NOMO-1 treated with dmso at 0.1 percent for 144 hours (cell line): Measurements from ENCODE around the gene CFAP69.
"Not testable (repeated sequence)": the region's sequence is repeated elsewhere in the genome, so short reads cannot be mapped to it uniquely, and the experiment has no call there.

Source experiments
- DNase-seq: peaks from one replicate; lab custom pipeline; 2025; ENCODE audit not compliant: unreplicated experiment; lab: John Stamatoyannopoulos, UW

CFAP69 gene

DNA sequence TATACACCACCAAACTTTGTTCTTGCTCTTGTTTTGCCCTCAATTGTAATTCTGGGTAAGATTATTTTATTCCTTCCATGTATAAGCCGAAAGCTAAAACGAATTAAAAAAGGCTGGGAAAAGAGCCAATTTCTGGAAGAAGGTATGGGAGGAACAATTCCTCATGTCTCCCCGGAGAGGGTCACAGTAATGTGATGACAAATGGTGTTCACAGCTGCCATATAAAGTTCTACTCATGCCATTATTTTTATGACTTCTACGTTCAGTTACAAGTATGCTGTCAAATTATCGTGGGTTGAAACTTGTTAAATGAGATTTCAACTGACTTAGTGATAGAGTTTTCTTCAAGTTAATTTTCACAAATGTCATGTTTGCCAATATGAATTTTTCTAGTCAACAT, 12.5 kb upstream of the CFAP69 start:
- DNase-seq, result no peak

DNA sequence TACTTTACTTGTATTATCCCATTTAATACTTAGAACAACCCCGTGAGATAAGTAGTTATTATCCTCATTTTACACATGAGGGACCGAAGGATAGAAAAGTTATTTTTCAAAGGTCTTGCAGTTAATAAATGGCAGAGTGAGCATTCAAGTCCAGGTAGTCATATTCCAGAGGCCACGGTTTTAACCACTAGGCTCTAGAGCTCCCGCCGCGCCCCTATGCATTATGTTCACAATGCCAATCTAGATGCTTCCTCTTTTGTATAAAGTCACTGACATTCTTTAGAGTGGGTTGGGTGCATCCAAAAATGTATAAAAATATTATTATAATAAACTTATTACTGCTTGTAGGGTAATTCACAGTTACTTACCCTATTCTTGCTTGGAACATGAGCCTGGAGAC, 11.4 kb upstream of the CFAP69 start:
- no peak for DNase-seq

- DNase-seq, result no peak
Observed at GRCh38 chr7:90236721-90237289, 8.2 kb upstream of the CFAP69 start.

DNA sequence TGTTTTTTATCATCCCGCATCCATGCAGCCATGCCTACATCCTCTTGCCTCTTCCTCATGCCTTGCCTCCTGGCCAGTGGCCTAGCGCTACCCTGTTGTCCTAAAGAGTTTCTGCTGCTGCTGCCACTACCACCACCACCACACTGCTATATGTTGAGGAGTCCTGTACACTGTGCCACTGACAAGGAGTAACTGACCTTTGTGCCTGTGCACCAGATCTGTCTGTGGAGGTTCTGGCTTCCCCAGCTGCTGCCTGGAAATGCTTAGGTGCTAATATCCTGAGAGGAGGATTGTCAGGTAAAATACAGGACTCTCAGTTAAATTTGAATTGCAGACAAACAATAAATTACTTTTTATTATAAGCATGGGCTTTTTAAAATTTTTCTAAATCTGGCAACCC, 7.0 kb upstream of the CFAP69 start:
- DNase-seq, result no peak

DNA sequence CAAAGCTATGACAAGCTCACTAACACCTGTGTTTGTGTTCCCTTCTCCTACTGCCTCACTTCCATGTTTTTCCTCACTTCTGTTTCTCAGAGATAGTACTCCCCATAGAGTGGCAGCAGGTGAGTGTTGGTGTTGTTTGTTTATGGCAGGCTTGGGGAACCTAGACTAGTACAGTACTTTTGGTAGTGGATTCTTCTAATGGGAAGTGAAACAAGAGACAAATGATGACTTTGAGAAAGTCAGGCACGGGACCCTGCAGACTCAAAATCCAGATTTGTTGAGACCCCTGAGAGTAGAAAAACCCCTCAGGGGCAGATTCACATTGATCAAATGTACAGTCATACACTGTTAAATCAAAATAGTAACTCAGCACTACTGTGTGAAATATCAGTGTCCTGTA, 6.4 kb upstream of the CFAP69 start:
- DNase-seq, result no peak

GRCh38 chr7:90239050-90239449, 5.9 kb upstream of the CFAP69 start:
- no peak for DNase-seq

- DNase-seq, result no peak
Observed at GRCh38 chr7:90239625-90240228, 5.2 kb upstream of the CFAP69 start.

- peak; percentile 66 for DNase-seq
Observed at GRCh38 chr7:90242369-90243168, 2.4 kb upstream of the CFAP69 start.

GRCh38 chr7:90243556-90243955, 1.4 kb upstream of the CFAP69 start:
- no peak for DNase-seq

- DNase-seq, result no peak
Observed at GRCh38 chr7:90244565-90244908, 437 bp upstream of the CFAP69 start.

DNA sequence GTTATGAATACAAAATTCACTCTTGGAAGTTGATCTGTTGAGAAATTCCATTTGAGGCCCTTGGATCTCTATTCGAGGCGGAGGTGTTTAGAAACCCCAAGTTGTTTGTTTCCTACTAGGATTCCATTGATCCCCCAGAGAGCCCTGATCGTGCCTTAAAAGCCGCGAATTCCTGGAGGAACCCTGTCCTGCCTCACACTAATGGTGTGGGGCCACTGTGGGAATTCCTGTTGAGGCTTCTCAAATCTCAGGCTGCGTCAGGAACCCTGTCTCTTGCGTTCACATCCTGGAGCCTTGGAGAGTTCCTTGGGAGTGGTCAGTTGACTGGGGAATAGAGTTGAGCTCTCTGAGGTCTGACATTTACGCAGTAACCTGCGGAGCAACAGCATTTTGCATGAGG, 1.2 kb downstream of the CFAP69 start:
- DNase-seq, result no peak

DNA sequence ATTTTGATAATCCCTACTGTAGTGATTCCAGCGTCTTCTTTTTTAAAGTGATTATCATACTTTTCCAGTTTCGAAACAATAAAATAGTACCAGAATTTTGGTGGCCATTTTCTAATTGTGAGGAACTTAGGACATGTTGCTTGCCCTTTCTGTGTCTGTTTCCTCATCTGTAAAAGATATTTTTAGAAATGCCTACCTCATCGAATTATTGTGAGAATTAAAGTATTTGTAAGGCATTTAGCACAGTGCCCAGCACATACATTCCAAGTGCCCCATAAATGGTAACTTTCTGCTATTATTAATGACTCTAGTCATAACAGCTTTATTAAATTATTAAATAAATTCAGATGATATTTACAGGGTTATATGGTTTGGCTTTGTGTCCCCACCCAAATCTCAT, 3.7 kb downstream of the CFAP69 start:
- no peak for DNase-seq

DNA sequence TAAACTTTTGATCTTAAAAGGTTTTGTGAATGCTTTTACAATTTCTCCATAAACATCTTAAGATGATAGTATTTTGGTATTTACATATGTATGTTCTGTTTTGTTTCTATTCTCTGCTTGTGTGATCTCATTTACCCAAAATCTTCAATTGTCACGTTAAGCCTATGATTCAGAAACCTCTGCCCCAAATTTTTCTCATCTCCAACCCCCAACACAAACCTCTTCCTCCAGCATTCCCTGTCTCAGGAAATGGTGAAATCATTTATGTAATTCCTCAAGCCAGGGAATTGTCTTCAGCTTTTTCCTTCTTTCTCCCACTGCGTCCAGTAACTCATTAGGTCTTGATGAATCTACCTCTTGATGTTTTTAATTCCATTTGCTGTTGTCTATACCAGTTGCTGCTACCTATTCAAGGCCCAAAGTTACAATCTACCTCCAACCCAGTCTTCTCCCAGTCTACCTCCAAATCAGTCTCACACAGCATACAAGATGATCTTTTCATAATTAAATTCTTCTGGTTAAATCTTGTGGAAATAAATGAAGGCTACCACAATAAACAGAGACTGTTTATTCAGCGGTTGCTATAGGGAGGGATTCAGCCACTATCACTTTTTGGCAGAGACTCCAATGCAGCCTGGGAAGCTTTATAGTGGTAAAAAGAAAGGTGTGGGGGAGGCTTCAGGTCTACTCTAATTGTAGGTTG, 5.8 kb downstream of the CFAP69 start:
- no peak for DNase-seq

GRCh38 chr7:90251304-90251635, 6.3 kb downstream of the CFAP69 start:
- no peak for DNase-seq

DNA sequence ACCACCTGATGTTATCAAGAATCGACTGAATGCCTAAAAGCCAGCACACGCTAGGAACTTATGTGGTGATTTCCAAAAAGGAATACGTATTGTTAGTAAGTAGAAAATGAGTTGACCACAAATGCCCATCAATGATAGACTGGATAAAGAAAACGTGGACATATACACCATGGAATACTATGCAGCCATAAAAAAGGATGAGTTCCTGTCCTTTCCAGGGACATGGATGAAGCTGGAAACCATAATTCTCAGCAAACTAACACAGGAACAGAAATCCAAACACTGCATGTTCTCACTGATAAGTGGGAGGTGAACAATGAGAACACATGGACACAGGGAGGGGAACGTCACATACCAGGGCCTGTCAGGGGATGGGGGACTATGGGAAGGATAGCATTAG, 11.0 kb downstream of the CFAP69 start:
- not testable (repeated sequence) for DNase-seq

- DNase-seq, result no peak
Observed at GRCh38 chr7:90256778-90257177, 11.8 kb downstream of the CFAP69 start.

DNA sequence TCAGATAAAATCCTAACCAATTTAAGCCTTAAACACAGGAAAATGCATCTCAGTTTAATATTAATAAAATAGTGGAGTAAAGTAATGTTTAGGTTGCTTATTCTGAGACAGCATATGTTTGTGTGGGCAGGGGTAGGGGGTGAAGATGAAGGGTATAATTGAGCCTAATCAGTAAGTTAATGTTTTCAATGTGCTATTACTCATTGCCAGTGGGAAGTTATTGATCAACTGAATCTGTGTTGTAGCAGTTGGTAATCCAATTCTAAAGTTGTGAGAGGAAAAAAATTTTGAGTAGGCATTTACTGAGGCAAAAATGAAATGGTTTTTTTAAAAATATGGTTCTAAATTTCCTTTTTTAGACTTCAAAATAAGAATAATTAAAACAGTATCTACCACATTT, 16.5 kb downstream of the CFAP69 start:
- no peak for DNase-seq

GRCh38 chr7:90262438-90262837, 17.5 kb downstream of the CFAP69 start:
- no peak for DNase-seq

DNA sequence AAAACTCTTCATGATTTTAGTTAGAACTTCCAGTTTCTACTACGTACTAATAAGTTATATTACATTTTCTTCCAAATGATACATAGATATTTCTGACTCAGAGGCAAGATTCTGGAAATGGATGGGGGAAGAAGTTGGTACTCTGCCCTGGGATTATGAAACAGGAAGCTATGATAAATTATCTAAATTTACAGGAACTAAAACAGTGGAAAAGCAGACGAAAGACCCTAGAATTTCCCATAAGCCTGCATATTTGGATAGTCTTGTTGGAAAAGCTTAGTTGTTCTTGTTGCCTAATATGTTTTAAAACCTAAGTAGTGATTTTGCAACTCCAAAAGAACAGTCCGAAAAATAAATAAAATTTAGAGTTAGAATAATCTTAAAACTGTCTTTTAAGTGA, 21.8 kb downstream of the CFAP69 start:
- DNase-seq, result peak; percentile 9

- DNase-seq, result no peak
Observed at GRCh38 chr7:90267263-90267858, 22.4 kb downstream of the CFAP69 start.

DNA sequence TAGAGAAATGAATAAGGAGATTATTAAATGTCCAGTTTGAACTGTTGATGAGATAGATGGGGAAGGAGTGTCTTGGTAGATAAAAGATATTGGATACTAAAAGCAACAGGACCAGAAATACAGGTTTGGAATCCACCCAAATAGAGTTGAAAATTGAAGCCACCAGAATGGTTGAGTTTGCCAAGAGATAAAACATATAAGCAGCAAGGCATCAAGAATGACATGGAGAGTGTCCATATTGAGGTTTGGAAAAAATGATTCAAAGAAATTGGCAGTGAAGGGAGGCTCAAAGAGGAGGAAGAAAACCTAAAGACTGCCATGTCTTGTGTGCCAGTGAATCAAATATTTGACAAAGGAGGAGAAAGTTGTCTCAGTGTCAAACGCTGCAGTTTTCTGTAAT, 24.2 kb downstream of the CFAP69 start:
- DNase-seq, result no peak
